ENCODE data around the gene PHF14. TPM values are rescaled to one million over a fixed set of nuclear protein-coding genes. Genes with fewer than 3 reads are reported as not detected.

The PHF14 gene
- total RNA-seq, 6 donors from 2014 or later = 19.0 to 85.9 (median 24.0) TPM

DNA sequence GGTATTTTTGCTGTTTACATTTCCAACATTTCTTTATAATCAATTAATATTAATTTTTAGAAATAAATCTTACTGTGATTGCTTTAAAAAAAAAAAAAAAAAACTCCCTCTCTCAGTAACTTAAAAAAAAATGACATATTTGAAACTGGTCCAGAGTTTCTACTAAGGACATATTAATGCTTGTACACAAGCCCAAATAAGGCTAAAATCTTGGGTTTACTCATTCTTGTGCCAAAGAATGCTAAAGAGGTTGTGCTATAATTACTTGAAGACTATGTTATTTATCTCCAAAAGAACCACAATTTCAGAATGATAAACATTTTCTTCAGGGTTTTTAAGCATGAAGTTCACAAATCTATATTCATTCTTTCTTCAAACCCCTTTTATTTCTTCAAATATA, 39.4 kb upstream of the PHF14 start:
- H3K27me3 ChIP-seq = no peaks in the 10 kb centered on the region

DNA sequence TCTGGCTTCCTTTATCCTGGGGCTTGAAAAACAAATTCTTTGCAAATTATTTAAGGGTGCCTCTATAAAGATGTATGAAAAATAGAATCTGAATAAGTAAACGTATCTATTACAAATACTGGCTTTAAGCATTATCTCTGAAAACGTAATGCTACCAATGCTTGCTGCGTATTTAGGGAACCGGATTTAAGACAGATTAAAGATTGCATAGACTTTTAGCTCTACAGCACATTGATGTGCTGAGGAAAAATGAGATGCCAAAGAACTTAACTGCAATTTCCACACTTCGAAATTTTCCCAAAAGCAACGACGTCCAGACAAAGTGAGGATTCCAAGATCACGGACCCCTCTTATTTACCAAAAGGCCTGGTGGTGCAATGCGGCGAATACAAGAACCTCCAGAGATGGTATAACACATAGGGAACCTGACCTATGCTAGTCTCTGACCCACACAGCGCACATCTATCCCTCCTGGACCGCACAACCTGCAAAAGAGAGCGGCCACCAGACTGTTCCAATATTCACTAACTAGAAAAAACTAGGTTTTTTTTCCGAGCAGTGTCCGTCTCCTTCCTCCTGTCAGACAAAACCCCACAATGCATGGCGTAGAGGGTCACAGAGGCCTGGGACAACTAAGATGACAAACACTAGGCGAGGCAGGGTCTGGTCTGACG, 34.3 kb upstream of the PHF14 start:
- Histone ChIP-seq H3K4me1 (peaks cover 20 to 47% (median 20%) of the 10 kb centered on the region in 4 donors), H3K27me3 (no peaks in the 10 kb centered on the region), H3K36me3 (peaks cover 0 to 18% (median 16%) of the 10 kb centered on the region in 4 donors), H3K4me3 (peak overlapping the region; percentile 22 to 82 (median 71)), H3K9me3 (no peaks in the 10 kb centered on the region), H3K27ac (peak overlapping the region; percentile 87 to 96 (median 93))
- no peak for TF ChIP-seq POLR2AphosphoS5 (IDR thresholded peaks at IDR 0.05)
- no peak for TF ChIP-seq POLR2A (IDR thresholded peaks at IDR 0.05)
- TF ChIP-seq EP300 (IDR thresholded peaks at IDR 0.05) = no peak
- TF ChIP-seq, protein P1, sequence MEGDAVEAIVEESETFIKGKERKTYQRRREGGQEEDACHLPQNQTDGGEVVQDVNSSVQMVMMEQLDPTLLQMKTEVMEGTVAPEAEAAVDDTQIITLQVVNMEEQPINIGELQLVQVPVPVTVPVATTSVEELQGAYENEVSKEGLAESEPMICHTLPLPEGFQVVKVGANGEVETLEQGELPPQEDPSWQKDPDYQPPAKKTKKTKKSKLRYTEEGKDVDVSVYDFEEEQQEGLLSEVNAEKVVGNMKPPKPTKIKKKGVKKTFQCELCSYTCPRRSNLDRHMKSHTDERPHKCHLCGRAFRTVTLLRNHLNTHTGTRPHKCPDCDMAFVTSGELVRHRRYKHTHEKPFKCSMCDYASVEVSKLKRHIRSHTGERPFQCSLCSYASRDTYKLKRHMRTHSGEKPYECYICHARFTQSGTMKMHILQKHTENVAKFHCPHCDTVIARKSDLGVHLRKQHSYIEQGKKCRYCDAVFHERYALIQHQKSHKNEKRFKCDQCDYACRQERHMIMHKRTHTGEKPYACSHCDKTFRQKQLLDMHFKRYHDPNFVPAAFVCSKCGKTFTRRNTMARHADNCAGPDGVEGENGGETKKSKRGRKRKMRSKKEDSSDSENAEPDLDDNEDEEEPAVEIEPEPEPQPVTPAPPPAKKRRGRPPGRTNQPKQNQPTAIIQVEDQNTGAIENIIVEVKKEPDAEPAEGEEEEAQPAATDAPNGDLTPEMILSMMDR (IDR thresholded peaks at IDR 0.05) = no peak
- WGBS, 2 donors = 1 to 3% methylated on average over 15 to 18 of the region's 18 CpGs
- DNase-seq (no peak), ATAC-seq (ENCODE audit: low FRiP score in 2 of 2) (peak; percentile 64 to 66)

More for the DNA sequence above, 39.4 kb upstream of the PHF14 start:
- Histone ChIP-seq H3K27ac (peak overlapping the region in 3 of 4 donors; percentile 21 to 63 (median 40)), H3K4me3 (no peak overlapping the region), H3K9me3 (no peaks in the 10 kb centered on the region), H3K4me1 (peaks cover 14 to 39% (median 18%) of the 10 kb centered on the region in 4 donors), H3K36me3 (peaks cover 4 to 41% (median 25%) of the 10 kb centered on the region in 4 donors)
- DNase-seq (no peak), ATAC-seq (ENCODE audit: low FRiP score in 2 of 2) (no peak)
- TF ChIP-seq, protein P1 (IDR thresholded peaks at IDR 0.05) = no peak
- TF ChIP-seq POLR2A (IDR thresholded peaks at IDR 0.05) = no peak
- TF ChIP-seq EP300 (IDR thresholded peaks at IDR 0.05) = no peak
- TF ChIP-seq POLR2AphosphoS5 (IDR thresholded peaks at IDR 0.05) = no peak

DNA sequence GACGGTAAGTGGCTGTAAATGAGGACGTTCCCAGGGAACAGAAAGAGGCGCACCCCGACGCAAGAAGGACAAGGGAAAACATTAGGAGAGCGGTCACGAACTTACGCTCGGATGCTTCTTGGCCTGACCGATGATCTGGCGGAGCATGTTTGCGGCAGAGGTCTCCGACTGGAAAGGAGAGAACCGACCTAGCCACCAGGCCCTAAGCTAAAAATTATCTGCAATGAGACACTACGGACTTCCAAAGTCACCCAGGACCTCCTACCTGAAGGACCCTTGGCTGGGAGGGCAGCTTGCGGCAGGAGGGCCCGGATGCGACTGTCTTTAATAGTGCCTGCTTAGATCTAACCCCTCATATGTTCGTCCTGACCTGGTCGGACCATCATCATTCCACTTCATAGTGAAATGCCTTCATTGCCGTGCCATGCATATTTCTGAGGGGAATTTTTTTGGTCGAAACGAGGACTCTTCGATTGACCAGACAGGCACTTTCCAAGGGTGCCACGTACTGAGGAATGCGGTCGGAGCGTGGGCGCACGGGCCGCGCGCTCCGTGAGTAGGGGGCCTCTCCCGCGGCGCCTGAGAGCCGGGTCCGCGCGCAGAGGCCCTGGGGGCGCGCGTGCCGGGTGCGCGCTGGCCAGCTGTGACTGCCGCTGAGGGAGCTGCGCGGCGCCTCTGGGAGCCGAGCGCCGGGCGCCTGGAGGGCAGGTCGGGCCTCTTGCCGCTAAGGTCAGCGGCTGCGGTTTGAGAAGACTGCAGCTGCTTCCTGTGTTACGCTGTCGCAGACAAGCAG, 33.6 kb upstream of the PHF14 start:
- peaks cover 13 to 40% (median 20%) of the 10 kb centered on the region in 4 donors for H3K4me1 ChIP-seq
- H3K9me3 ChIP-seq = no peaks in the 10 kb centered on the region
- ATAC-seq (ENCODE audit: low FRiP score in 2 of 2) (peak; percentile 98 to 99), DNase-seq (peak; percentile 91 to 98)
- TF ChIP-seq POLR2A (IDR thresholded peaks at IDR 0.05) (peak in 3 of 4 donors; percentile 52 to 89 (median 78)), POLR2AphosphoS5 (IDR thresholded peaks at IDR 0.05) (peak; percentile 83 to 89), EP300 (IDR thresholded peaks at IDR 0.05) (peak in 1 of 4 donors; percentile 2)
- TF ChIP-seq, protein P1 (IDR thresholded peaks at IDR 0.05) = no peak
- peaks cover 0 to 18% (median 16%) of the 10 kb centered on the region in 4 donors for H3K36me3 ChIP-seq
- peak overlapping the region; percentile 22 to 82 (median 71) for H3K4me3 ChIP-seq
- peak overlapping the region; percentile 87 to 96 (median 93) for H3K27ac ChIP-seq
- no peaks in the 10 kb centered on the region for H3K27me3 ChIP-seq
- WGBS, 2 donors = 0% methylated on average over 13 to 38 of the region's 61 CpGs

DNA sequence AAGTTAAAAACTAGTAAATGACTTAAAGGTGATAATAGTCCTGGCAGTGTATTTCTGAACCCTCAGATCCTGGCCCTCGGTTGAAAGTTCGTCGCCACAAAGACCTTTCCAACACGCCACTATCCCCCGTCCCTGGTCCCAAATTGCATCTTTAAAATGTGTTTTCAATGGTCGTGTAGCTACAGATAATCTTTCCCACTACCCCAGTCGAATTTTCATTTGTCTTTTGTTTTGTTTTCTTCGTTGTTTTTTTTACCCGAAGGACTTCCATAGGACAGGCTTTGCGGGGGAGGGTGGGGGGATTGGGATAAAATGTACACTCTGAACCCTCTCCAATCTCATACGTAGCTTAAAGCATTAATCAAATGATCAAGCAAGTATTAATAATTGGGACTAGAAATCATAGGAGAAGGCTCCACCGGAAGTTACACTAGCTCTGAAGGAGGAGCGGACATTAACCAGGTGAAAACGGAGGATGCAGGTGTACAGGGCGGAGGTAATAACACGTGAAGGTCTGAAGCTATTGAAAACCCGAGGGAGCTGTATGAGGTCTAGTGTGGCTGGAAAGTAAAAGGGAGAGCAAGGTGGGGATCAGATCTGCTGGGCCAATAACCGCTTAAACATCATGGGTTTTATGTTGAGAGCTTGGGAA, 32.8 kb upstream of the PHF14 start:
- H3K4me1 ChIP-seq = peaks cover 12 to 33% (median 17%) of the 10 kb centered on the region in 4 donors
- WGBS, 2 donors = 20 to 22% methylated on average over 18 of the region's 18 CpGs

More for the DNA sequence above, 32.8 kb upstream of the PHF14 start:
- peaks cover 0 to 13% (median 11%) of the 10 kb centered on the region in 4 donors for H3K36me3 ChIP-seq
- H3K4me3 ChIP-seq = peak overlapping the region; percentile 19 to 82 (median 71)
- H3K9me3 ChIP-seq = no peaks in the 10 kb centered on the region
- peak overlapping the region; percentile 87 to 96 (median 93) for H3K27ac ChIP-seq
- TF ChIP-seq EP300 (IDR thresholded peaks at IDR 0.05) (no peak), POLR2AphosphoS5 (IDR thresholded peaks at IDR 0.05) (no peak), POLR2A (IDR thresholded peaks at IDR 0.05) (no peak)
- TF ChIP-seq, protein P1 (IDR thresholded peaks at IDR 0.05) = no peak
- no peaks in the 10 kb centered on the region for H3K27me3 ChIP-seq
- no peak for DNase-seq
- no peak for ATAC-seq (ENCODE audit: low FRiP score in 2 of 2)
